CD4-positive, alpha-beta T cell treated with Interferon alpha-2 for 1 hour (primary cell): ENCODE data around the gene PTPRN2.

Source experiments
- DNase-seq, 2 donors: peaks; one replicate each; pipeline ENCODE4 v3.0.0-alpha.2; 2020 to 2022

The PTPRN2 gene

GRCh38 chr7:158602905-158603772, 15.5 kb upstream of the PTPRN2 start:
- DNase-seq, result no peak

- no peak for DNase-seq
These were observed 14.4 kb upstream of the PTPRN2 start for GRCh38 chr7:158602041-158602440.

- DNase-seq, result no peak
These were observed 13.5 kb upstream of the PTPRN2 start for GRCh38 chr7:158601090-158601489.

- DNase-seq, result no peak
These were observed 9.1 kb upstream of the PTPRN2 start for GRCh38 chr7:158596745-158597144.

- DNase-seq, result no peak
These were observed 8.7 kb upstream of the PTPRN2 start for GRCh38 chr7:158596309-158596708.

GRCh38 chr7:158595068-158595467, 7.4 kb upstream of the PTPRN2 start:
- DNase-seq, result peak in 1 of 2 donors; percentile 6

- no peak for DNase-seq
These were observed 4.9 kb upstream of the PTPRN2 start for GRCh38 chr7:158592541-158592940.

GRCh38 chr7:158591944-158592343, 4.3 kb upstream of the PTPRN2 start:
- DNase-seq, result no peak

GRCh38 chr7:158590181-158590530, 2.5 kb upstream of the PTPRN2 start:
- no peak for DNase-seq

GRCh38 chr7:158589653-158590052, 2.0 kb upstream of the PTPRN2 start:
- DNase-seq, result no peak

GRCh38 chr7:158588878-158589442, 1.3 kb upstream of the PTPRN2 start:
- DNase-seq, result no peak

GRCh38 chr7:158588085-158588877, 658 bp upstream of the PTPRN2 start:
- DNase-seq, result no peak

- no peak for DNase-seq
These were observed 993 bp downstream of the PTPRN2 start for GRCh38 chr7:158586499-158587161.

- DNase-seq, result no peak
These were observed 1.7 kb downstream of the PTPRN2 start for GRCh38 chr7:158585721-158586498.

- DNase-seq, result no peak
These were observed 3.2 kb downstream of the PTPRN2 start for GRCh38 chr7:158584407-158584806.

GRCh38 chr7:158583810-158584209, 3.8 kb downstream of the PTPRN2 start:
- no peak for DNase-seq

- DNase-seq, result no peak
These were observed 4.5 kb downstream of the PTPRN2 start for GRCh38 chr7:158583143-158583542.

GRCh38 chr7:158582089-158582456, 5.5 kb downstream of the PTPRN2 start:
- DNase-seq, result no peak

- no peak for DNase-seq
These were observed 6.1 kb downstream of the PTPRN2 start for GRCh38 chr7:158581440-158582088.

- no peak for DNase-seq
These were observed 7.7 kb downstream of the PTPRN2 start for GRCh38 chr7:158579662-158580646.
